Testis (tissue), 3 donors: Measurements from ENCODE around the gene LIN7C. TPM values are rescaled to one million over a fixed set of nuclear protein-coding genes. Genes with fewer than 3 reads are reported as not detected.

Source experiments
- DNase-seq: peaks from one replicate; pipeline ENCODE4 v3.0.0-alpha.2; 2019
- H3K27ac ChIP-seq, 2 donors: fragments of 200-600 bp; sonication (generic); one replicate each; pipeline ENCODE4 v1.5.1; 2019
- H3K27me3 ChIP-seq: fragments of 200-600 bp; sonication (generic); one replicate; pipeline ENCODE4 v1.5.1; 2019
- H3K36me3 ChIP-seq: fragments of 200-600 bp; sonication (generic); one replicate; pipeline ENCODE4 v1.5.1; 2017; ENCODE audit warnings: low read depth; ENCODE audit errors: missing control alignments
- H3K4me1 ChIP-seq: fragments of 200-600 bp; sonication (generic); one replicate; pipeline ENCODE4 v1.5.1; 2019
- H3K4me3 ChIP-seq, 2 donors: fragments of 200-600 bp; sonication (generic); one replicate each; pipeline ENCODE4 v1.5.1; 2017 to 2019
- H3K9me3 ChIP-seq: fragments of 200-600 bp; sonication (generic); one replicate; pipeline ENCODE4 v1.5.1; 2017
- POLR2A ChIP-seq: fragments of 450-650 bp; IDR thresholded peaks from one replicate; pipeline ENCODE4 v1.6.1; 2017; ENCODE audit warnings: antibody characterized with exemption, mild to moderate bottlenecking, moderate library complexity
- WGBS, 2 donors: methylation state at CpG; one replicate each; pipeline ENCODE4 v1.1.5; 2018; 5-methylcytosine and 5-hydroxymethylcytosine counted together
- intact Hi-C: fragments of 100-400 bp; cut with DNase I; formaldehyde crosslinking; loops from one replicate; pipeline ENCODE4 v1.15.1; 2023; ENCODE audit warnings: low total_unique reads
- polyA plus RNA-seq: library from polyadenylated mRNA; stranded (reverse); fragments of 350-450 nt; fragmentation: Illumina TruSeq; extraction: RNeasy Lipid Tissue Mini Kit (QIAGEN cat#74804); gene quantifications from one replicate; pipeline ENCODE4 v1.2.3, GENCODE V29; 2014; ENCODE audit warnings: low read depth, low replicate concordance; ENCODE audit not compliant: insufficient read depth
- total RNA-seq, 2 donors: library from RNA; depleted of rRNA; stranded (reverse); fragments of >200 nt; gene quantifications; one replicate each; pipeline ENCODE4 v1.2.3, GENCODE V29; 2016
- TF ChIP-seq, protein P1 (sequence below), 3 experiments: fragments of 450-650 bp in 2 of 3; fragments of 200-600 bp in 1 of 3; sonication (generic) in 1 of 3; IDR thresholded peaks; one replicate each; pipeline ENCODE4 v1.5.1; 2016 to 2019; ENCODE audit warnings: antibody characterized with exemption in 3 of 3, mild to moderate bottlenecking in 2 of 3, moderate library complexity in 1 of 3

Gene LIN7C
- total and polyA plus RNA-seq, 3 donors from 2014 or later: 6.9 to 23.1 (median 21.0) TPM

DNA sequence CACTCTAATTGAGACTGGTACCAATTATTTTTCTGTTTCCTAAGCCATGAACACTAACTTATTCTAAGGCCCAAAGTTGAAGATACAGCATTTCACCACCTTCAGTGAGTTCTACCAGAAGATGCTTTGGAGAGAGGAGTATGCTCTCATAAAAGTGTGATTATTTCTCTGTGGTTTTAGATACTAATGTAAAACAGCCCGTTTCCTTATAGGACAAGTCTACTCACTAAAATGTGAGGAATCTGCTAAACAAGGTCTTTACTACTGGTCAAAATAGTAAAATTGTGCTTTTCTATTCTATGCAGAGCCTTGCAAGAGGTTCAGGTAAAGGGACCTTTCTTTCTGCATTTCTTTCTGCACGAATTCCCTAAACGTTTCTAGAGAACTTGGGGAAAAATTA, 36.4 kb downstream of the LIN7C start:
- peaks cover 17% of the 10 kb centered on the region for H3K4me1 ChIP-seq
- intact Hi-C loops: no loop called here

DNA sequence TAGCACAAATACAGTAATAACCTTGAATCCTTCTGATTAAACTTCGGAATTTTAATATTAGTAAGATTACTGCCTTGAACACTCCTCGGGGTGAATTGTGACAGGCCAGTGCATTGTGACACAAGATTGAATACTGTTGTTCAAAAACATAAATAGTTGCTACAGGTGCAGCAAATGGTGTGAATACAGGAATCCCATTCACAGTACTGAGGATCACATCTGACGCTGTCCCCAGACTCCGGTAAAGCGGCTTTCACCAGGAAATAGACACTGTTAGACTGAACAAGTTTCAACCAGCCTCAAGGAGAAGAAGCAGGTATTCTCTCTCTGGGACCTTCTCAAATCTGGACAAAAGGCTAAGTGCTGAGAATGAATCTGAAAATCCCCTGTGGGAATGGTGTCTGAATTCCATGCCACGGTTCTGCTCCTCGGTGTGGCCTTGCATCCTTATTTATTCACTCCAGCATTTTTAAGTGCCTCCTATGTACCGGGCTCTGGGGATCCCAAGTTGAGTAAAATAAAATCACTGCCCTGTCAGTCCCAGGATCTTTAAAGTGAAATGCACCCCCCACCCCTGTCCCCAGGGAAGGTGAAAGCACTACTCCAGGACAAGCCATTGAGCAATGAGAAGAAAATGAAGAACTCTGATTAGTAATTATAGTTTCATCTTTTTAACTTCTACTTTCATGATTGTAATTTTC, 37.4 kb downstream of the LIN7C start:
- H3K27me3 ChIP-seq: no peaks in the 10 kb centered on the region
- WGBS, 2 donors: 52 to 74% methylated on average over 8 of the region's 8 CpGs
- intact Hi-C loops: no loop called here
- H3K27ac ChIP-seq: peak overlapping the region in 1 of 2 donors; percentile 55
- H3K4me3 ChIP-seq: peak overlapping the region in 1 of 2 donors; percentile 83
- no peaks in the 10 kb centered on the region for H3K9me3 ChIP-seq
- H3K4me1 ChIP-seq: peaks cover 17% of the 10 kb centered on the region
- TF ChIP-seq, protein P1, sequence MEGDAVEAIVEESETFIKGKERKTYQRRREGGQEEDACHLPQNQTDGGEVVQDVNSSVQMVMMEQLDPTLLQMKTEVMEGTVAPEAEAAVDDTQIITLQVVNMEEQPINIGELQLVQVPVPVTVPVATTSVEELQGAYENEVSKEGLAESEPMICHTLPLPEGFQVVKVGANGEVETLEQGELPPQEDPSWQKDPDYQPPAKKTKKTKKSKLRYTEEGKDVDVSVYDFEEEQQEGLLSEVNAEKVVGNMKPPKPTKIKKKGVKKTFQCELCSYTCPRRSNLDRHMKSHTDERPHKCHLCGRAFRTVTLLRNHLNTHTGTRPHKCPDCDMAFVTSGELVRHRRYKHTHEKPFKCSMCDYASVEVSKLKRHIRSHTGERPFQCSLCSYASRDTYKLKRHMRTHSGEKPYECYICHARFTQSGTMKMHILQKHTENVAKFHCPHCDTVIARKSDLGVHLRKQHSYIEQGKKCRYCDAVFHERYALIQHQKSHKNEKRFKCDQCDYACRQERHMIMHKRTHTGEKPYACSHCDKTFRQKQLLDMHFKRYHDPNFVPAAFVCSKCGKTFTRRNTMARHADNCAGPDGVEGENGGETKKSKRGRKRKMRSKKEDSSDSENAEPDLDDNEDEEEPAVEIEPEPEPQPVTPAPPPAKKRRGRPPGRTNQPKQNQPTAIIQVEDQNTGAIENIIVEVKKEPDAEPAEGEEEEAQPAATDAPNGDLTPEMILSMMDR (IDR thresholded peaks at IDR 0.05): no peak
- TF ChIP-seq POLR2A: no peak
- no peaks in the 10 kb centered on the region for H3K36me3 ChIP-seq
- no peak for DNase-seq

More for the DNA sequence above, 36.4 kb downstream of the LIN7C start:
- Histone ChIP-seq H3K36me3 (no peaks in the 10 kb centered on the region), H3K9me3 (no peaks in the 10 kb centered on the region), H3K27ac (peak overlapping the region in 1 of 2 donors; percentile 5), H3K27me3 (no peaks in the 10 kb centered on the region), H3K4me3 (peak overlapping the region in 1 of 2 donors; percentile 83)
- 33 to 53% methylated on average over 3 of the region's 3 CpGs for WGBS, 2 donors
- TF ChIP-seq POLR2A: no peak
- TF ChIP-seq, protein P1 (IDR thresholded peaks at IDR 0.05): no peak
- DNase-seq: no peak

DNA sequence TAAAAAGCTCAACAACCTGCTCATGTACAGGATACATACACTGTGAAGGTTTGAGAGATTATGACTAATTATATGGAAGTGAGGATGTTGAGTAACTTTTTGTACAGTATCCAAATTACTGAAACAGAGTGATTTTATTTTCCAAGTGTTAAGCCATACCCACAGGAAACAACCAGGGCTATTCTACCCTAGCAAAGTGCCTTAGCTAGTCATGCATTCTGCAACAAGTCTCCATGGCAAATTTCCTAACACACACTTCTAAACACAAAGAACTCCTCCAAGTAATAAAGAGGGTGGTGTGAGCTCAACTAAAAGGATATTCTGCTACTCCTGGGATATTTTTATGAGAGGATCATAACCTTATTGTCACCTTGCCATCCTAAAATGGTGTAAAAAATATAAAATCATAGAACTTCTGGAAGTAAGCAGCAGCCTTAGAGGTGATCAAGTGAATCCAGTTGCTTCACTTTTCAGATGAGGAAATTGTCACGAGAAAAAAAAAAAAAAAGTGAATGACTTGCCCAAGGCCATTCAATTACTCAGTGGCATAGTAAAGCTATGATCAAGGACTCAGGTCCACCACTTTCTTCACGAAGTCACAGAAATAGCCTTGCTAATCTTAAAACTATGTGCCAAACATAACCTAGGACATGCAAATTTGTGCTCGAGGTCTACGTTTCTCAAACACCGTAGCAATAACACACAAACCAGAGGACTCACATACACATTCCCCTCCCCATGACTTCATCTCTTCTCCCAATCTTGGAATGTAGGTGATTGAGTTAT, 38.2 kb downstream of the LIN7C start:
- Histone ChIP-seq H3K9me3 (no peaks in the 10 kb centered on the region), H3K27ac (peak overlapping the region in 1 of 2 donors; percentile 21), H3K4me1 (peaks cover 13% of the 10 kb centered on the region), H3K27me3 (no peaks in the 10 kb centered on the region), H3K4me3 (no peak overlapping the region), H3K36me3 (no peaks in the 10 kb centered on the region)
- WGBS, 2 donors: 51 to 77% methylated on average over 5 of the region's 5 CpGs
- intact Hi-C loops: no loop called here
- TF ChIP-seq, protein P1 (IDR thresholded peaks at IDR 0.05): no peak
- TF ChIP-seq POLR2A: no peak
- no peak for DNase-seq

DNA sequence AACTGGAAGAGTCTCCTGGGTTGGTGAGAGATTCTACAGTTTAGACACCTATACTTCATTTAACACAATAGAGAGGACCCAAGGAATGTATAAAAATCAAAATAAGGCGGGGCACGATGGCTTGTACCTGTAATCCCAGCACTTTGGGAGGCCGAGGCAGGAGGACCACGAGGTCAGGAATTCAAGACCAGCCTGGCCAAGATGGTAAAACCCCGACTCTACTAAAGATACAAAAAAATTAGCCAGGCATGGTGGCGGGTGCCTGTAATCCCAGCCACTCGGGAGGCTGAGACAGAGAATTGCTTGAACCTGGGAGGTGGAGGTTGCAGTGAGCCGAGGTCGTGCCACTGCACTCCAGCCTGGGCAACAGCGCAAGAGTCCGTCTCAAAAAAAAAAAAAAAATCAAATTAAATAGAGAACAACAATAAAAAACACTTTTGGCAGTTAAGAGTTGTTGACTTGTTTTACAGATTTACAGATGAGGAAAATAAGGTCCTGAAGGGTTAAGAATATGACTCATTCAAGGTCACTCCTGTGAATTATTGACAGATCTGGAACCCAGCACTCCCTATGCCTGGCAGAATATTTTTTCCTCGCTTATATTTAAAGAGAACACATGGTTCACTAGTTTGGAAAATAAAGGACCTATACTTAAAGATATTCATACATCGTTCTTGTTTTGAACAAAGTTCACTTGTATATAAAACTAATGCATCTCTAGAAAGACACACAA, 39.2 kb downstream of the LIN7C start:
- H3K27me3 ChIP-seq: no peaks in the 10 kb centered on the region
- TF ChIP-seq POLR2A: no peak
- TF ChIP-seq, protein P1 (IDR thresholded peaks at IDR 0.05): no peak
- H3K4me1 ChIP-seq: peaks cover 9% of the 10 kb centered on the region
- H3K36me3 ChIP-seq: no peaks in the 10 kb centered on the region
- intact Hi-C loops: no loop called here
- WGBS, 2 donors: 84 to 89% methylated on average over 13 of the region's 13 CpGs
- no peak for DNase-seq
- no peaks in the 10 kb centered on the region for H3K9me3 ChIP-seq
- H3K4me3 ChIP-seq: no peak overlapping the region
- peak overlapping the region in 1 of 2 donors; percentile 21 for H3K27ac ChIP-seq
